Neural crest cell (in vitro differentiated cells): ENCODE results near the gene ELF2. TPM values are rescaled to one million over a fixed set of nuclear protein-coding genes. Genes with fewer than 3 reads are reported as not detected.

Experiments used
- DNase-seq: peaks from one replicate; pipeline ENCODE4 v3.0.0; 2021; ENCODE audit warnings: low read depth, mixed read lengths, low spot score
- H3K27ac Mint-ChIP-seq: one replicate; pipeline ENCODE4 v1.8.0; 2021; ENCODE audit warnings: mild to moderate bottlenecking, mixed read lengths; ENCODE audit not compliant: unreplicated experiment
- H3K27me3 Mint-ChIP-seq: 2 replicates; pipeline ENCODE4 v1.8.0; 2021; ENCODE audit warnings: low read depth, mild to moderate bottlenecking, mixed read lengths
- H3K36me3 Mint-ChIP-seq: 2 replicates; pipeline ENCODE4 v1.8.0; 2021; ENCODE audit warnings: low read depth, mild to moderate bottlenecking, mixed read lengths
- H3K4me1 Mint-ChIP-seq: 2 replicates; pipeline ENCODE4 v1.8.0; 2021; ENCODE audit warnings: mixed read lengths
- H3K4me3 Mint-ChIP-seq: one replicate; pipeline ENCODE4 v1.8.0; 2021; ENCODE audit warnings: mild to moderate bottlenecking, mixed read lengths
- H3K9me3 Mint-ChIP-seq: 2 replicates; pipeline ENCODE4 v1.8.0; 2021; ENCODE audit warnings: mixed read lengths
- total RNA-seq: library from RNA; stranded (reverse); gene quantifications from 2 replicates; pipeline ENCODE4 v1.2.1, GENCODE V29; 2021
- TF ChIP-seq, protein P1 (sequence below): fragments of 200-600 bp; sonication (generic); conservative IDR thresholded peaks from 2 replicates; pipeline ENCODE4 v1.5.0; 2021; ENCODE audit warnings: antibody characterized with exemption, mild to moderate bottlenecking

Gene ELF2
- total RNA-seq, 1 donor from 2014 or later, result 39.4 TPM

DNA sequence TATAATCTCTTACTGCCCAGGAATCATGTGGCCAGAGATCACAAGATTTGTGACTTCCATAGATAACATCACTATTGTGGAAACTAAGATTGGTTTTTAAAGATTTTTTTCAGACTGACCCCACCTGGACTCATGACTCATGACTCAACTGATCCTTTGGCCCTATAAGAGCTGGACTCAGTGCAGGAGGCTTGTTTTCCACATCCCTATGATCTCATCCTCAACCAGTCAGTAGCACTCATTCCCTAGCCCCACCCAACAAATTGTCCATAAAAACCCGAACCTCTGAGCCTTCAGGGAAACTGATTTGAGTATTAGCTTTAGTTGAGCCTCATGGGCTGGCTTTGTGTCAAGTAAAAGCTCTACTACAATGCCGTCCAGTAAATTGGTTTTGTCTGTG, 169.4 kb downstream of the ELF2 start:
- Mint-ChIP-seq H3K4me1 (no peaks in the 10 kb centered on the region), H3K27ac (no peak overlapping the region), H3K4me3 (no peak overlapping the region), H3K27me3 (no peaks in the 10 kb centered on the region), H3K36me3 (peaks cover 3% of the 10 kb centered on the region), H3K9me3 (no peaks in the 10 kb centered on the region)
- TF ChIP-seq, protein P1, sequence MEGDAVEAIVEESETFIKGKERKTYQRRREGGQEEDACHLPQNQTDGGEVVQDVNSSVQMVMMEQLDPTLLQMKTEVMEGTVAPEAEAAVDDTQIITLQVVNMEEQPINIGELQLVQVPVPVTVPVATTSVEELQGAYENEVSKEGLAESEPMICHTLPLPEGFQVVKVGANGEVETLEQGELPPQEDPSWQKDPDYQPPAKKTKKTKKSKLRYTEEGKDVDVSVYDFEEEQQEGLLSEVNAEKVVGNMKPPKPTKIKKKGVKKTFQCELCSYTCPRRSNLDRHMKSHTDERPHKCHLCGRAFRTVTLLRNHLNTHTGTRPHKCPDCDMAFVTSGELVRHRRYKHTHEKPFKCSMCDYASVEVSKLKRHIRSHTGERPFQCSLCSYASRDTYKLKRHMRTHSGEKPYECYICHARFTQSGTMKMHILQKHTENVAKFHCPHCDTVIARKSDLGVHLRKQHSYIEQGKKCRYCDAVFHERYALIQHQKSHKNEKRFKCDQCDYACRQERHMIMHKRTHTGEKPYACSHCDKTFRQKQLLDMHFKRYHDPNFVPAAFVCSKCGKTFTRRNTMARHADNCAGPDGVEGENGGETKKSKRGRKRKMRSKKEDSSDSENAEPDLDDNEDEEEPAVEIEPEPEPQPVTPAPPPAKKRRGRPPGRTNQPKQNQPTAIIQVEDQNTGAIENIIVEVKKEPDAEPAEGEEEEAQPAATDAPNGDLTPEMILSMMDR, result no peak
- no peak for DNase-seq

Other genes with a start within 250 kb of the ELF2 start
- gene NOCT, start 161.4 kb downstream of the ELF2 start, total RNA-seq, result 12.9 and 14.1 TPM in 2 replicates
- 0.45 and 0.65 TPM in 2 replicates for gene MGARP, start 103.0 kb upstream of the ELF2 start, total RNA-seq
- gene NAA15, start 124.3 kb upstream of the ELF2 start, total RNA-seq, result 81.9 and 87.4 TPM in 2 replicates
- 54.4 and 63.3 TPM in 2 replicates for gene NDUFC1, start 125.3 kb upstream of the ELF2 start, total RNA-seq